NCI-H146 (cell line): ENCODE data around the gene ALOX5.
"Not testable (repeated sequence)": the region's sequence is repeated elsewhere in the genome, so short reads cannot be mapped to it uniquely, and the experiment has no call there.

Experiments
- DNase-seq: peaks from one replicate; lab custom pipeline; 2025; lab: John Stamatoyannopoulos, UW

The ALOX5 gene

DNA sequence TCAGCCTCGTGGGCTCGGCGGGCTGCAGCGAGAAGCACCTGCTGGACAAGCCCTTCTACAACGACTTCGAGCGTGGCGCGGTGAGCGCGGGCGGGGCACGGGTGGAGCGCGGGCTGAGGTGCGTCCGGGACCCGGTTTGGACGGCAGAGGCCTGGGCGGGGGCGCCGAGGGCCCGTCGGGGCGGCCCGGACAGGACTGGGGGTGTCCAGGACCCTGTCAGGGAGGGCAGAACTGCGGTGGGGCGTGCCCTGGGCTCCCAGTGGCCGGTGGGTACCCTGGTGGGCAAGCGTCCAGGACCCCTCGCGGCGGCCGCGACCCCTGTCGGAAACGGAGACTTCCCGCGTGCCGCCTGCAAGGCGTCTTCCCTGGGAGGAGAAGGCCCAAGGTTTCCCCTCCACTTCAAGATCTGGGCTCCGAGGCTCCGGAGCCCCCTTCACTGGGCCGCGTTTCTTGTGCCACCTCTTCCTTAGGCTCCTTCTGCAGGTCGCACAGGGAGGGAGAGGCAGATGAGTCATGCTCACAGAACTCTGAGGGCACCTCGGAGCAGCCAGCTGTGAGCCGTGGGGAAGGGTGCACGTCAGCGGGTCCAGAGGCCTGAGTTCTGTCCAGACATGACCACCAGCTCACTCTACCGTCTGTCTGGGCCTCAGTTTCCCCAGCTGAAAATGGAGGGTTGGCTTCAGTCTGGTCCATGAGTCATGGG is 485 bp downstream of the ALOX5 start:
- DNase-seq, result no peak

GRCh38 chr10:45375101-45375500 is 1.1 kb downstream of the ALOX5 start:
- DNase-seq, result no peak

- DNase-seq, result no peak
Observed at GRCh38 chr10:45375716-45376231, 1.8 kb downstream of the ALOX5 start.

DNA sequence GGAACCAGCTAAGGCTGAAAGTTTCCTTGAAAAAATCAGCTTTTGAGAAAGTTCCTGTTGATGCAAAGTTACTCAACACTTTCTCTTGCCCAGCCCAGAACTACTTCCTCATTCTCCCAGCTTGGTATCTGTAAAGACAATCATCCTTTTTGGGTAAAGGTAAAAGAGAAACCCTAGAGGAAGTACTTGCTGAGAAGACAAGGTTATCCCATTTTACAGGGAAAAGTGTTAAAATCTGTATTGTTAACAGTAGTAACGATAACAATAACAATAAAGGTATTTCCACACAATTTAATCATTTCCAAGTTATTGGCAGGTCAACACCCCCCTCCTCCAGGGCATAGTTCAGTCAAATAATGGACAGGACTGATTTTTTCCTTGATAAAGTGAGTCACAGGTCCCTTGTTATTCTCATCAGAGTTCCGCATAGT is 2.4 kb downstream of the ALOX5 start:
- no peak for DNase-seq

DNA sequence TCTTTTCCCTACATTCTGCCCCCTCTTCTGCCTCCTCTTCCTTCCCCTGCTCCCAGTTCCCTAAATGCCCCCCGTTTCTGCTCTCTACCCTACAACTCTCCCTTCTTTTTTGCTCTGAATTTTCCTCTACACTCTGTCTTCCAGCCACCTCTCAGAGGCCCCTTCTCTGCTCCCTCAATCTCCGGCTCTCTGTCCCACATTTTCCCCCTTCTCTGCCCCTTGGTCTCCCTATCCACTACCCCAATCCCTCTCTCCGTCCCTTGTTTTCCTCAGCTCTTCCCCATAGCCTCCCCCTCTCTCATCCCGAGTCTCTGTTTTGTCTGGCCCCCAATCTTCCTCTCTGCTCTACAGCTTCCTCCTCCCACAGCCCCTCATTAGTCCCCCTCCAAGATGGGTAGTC is 3.3 kb downstream of the ALOX5 start:
- DNase-seq, result no peak

DNA sequence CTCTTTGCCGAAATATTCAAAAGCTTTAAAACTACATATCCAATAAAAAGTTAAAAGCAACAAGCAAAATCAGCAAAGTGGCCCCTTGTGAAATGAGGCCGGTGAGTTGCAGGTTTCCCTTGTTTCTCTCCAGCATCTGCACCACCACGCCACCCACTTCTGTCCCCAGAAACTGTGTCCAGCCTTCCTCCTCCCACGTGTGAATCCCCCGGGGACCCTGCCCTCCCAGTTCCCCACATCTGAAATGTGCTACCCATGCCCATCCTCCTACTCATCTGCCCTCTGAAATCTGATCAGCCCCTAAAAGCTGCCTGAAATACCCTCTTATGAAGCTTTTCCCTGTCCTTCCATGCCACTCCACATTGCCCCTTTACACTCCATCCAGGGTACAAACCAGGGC is 3.8 kb downstream of the ALOX5 start:
- DNase-seq, result no peak

GRCh38 chr10:45378914-45379726 is 5.1 kb downstream of the ALOX5 start:
- DNase-seq, result no peak

GRCh38 chr10:45379891-45380540 is 6.0 kb downstream of the ALOX5 start:
- DNase-seq, result no peak

DNA sequence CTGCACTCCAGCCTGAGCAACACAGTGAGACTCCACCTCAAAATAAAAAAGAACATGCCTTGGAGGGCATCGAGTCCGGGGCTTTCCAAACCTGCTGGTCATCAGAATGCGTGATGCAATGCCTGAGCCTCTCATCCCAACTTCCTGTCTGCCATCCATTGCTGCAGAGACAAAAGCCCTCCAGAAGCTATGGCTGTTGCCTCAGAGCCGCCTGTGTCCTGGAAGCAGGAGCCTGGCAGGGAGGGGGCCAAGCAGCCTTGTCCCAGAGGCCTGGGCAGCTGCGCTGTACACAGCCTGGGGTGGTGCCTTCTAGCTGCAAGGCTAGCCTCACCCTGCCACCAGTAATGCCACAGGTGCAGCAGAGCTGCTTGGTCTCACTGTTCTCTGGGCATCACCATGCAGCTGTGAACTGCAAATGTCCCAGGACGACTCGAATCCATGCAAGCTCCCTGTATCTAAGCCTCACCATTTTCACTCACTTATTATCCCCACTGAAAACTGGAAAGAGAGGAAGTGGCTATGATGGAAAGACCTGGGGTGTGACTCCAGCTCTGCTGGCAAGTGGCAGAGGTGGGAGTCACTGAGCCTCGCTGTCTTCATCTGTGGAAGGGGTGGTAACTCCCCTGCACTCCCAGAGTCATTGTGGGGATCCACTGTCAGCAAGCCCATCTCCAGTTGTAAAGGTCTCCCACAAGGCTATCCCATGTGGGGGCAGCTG is 7.0 kb downstream of the ALOX5 start:
- no peak for DNase-seq

GRCh38 chr10:45382591-45382990 is 8.6 kb downstream of the ALOX5 start:
- no peak for DNase-seq

DNA sequence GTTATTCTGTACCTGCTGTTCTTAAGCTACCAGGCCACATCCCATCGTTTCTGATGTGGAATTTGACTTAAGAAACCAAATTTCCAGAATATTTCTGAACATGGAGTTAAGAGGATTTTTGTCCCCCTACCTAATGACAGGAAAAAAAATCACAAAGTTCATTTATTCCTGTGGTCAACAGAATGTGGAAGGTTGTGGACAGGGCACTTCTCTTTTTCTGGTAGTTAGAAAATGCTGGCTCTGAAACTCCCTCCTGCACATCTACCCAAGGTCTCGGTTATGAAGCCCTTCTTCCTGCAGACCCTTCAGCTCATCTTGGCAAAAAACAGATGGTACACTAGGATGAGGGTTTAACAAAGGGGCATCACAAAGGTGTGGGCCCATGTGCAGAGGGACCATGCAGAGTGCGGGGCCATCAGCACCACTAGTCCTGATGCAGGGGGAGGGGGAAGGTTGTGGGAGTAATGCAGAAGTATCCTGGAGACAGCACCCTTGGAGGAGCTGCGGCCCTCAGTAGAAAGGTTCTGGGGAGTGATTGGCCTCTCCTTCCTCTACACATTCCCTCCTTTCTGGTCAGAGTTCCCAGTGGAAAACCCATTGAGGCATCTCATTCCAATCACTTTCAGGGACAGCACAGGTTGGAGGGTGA is 9.8 kb downstream of the ALOX5 start:
- DNase-seq, result no peak

DNA sequence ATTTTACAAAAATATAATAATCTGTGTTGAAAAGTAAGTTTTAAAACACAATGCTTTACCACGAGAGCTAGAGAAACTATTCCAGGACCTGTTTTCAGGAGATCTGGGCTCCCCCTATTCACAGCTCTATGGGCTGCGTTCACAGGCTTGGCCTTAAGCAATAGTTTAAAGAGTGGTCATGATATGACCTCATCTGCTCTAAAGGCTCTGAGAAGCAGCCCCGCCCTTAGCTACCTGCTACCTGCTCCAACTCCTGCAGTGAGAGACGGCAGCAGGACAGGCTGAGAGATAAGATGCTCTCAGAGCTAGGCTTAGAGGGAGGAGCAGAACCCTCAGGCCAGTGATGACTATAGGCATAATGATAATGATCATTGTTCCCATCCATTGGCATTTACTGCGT is 12.6 kb downstream of the ALOX5 start:
- DNase-seq, result no peak

DNA sequence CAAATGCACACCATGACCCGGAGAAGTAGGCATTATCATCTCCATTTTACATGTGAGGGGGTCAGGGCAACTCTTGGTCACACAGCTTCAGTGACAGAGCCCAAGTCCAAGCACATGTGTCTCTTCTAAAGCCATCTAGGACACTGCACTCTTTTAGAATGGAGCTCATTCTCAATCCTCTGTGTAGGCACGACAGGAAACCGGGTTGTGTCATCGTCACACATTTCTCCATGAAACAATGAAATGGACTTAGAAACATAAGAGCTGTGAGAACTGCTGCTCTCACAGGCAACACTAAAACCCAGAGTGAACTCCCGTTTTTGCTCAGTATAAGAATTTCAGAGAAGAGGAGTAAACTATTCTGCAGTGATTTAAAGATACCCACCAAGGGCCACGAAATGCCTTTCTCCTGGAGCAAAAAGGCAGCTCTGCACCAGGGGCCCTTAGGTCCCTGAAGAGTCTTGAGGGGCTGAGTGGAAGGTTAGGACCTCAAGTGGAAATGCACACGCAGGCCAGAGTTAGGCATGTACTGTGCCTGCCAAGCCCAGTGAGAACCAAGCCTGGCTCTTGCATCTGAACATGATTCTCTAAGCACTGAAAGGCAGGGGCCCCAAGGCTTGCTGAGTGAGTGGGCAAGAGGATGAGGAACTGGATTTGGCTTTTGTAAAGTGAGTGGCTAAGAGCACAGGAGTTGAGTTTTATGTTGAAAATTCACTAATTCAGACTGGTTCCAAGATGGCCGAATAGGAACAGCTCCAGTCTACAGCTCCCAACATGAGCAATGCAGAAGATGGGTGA is 13.3 kb downstream of the ALOX5 start:
- DNase-seq, result no peak

DNA sequence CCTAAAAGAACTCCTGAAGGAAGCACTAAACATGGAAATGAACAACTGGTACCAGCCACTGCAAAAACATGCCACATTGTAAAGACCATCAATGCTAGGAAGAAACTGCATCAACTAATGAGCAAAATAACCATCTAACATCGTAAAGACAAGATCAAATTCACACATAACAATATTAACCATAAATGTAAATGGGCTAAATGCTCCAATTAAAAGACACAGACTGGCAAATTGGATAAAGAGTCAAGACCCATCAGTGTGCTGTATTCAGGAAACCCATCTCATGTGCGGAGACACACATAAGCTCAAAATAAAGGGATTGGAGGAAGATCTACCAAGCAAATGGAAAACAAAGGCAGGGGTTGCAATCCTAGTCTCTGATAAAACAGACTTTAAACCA is 15.7 kb downstream of the ALOX5 start:
- DNase-seq, result not testable (repeated sequence)

GRCh38 chr10:45391636-45392035 is 17.6 kb downstream of the ALOX5 start:
- not testable (repeated sequence) for DNase-seq

DNA sequence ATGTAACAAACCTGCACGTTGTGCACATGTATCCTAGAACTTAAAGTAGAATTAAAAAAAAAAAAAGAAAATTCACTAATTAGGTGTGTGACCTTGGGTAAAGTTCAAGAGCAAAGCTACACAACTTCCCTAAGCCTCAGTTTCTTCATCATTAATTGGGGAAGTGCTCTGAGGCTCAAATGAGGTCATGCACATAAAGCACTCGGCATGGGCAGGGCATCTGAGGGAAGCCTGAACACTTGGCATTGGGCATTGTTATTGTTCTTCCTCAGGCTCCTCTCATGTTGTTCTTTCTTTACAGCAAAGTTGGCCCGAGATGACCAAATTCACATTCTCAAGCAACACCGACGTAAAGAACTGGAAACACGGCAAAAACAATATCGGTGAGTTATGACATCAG is 21.5 kb downstream of the ALOX5 start:
- DNase-seq, result no peak

GRCh38 chr10:45398595-45398994 is 24.6 kb downstream of the ALOX5 start:
- DNase-seq, result no peak

GRCh38 chr10:45399113-45399512 is 25.1 kb downstream of the ALOX5 start:
- DNase-seq, result no peak

- DNase-seq, result no peak
Observed at GRCh38 chr10:45403151-45403550, 29.1 kb downstream of the ALOX5 start.

- DNase-seq, result no peak
Observed at GRCh38 chr10:45404087-45404769, 30.2 kb downstream of the ALOX5 start.
